Measurements from ENCODE around the gene DHX29. TPM values are rescaled to one million over a fixed set of nuclear protein-coding genes. Genes with fewer than 3 reads are reported as not detected.

DHX29 gene
- 20.7 TPM for total RNA-seq
- long read RNA-seq, full-length matches to known transcripts, result 50 of 72 reads
- long read RNA-seq, partial matches to known transcripts, result 9 of 72 reads
- long read RNA-seq, other reads (novel, unspliced or antisense), result 13 of 72 reads

DNA sequence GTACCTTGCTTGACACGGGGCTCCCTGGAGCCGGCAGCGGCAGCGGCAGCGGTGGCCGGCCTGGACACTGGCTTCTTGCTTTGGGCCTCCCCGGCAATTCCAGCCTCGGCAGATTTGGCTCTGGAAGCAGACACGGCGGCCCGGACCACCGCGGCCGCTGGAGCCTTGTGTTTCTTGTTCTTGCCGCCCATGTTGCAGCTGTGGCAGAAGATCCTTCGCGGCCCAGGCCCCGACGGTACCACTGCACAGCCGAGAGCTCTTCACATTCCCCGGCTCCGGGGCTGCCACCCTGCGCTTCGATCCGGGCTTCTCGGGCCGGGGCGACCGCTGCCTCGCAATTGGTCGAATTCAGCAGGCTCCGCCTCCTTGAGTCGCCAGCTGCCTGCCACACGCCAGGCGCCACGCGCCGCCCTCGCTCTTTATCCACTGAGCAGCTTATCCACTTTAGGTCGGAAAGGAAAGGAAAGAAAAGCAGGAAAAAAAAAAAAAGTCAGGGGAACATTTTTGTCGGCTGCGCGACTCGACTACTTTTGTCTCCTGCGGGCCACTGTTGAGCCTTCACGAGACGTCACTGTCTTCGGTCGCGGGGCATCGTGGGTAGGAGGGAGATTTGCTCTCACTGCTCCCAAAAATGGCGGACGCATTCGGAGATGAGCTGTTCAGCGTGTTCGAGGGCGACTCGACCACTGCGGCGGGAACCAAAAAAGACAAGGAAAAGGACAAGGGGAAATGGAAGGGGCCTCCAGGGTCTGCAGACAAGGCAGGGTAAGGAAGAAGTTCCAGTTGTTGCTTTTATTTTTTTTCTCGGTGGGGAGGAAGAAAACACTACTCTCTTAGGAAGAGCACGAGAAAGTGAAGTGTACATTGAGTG is at the start of gene DHX29, which contains the start of gene MTREX:
DHX29 (minus strand) TSS at position 312 of the 871 bp plus-strand sequence; CDS start at position 191, 121 bp downstream.
MTREX (plus strand) TSS at position 607 of the 871 bp plus-strand sequence; CDS start at position 632, 25 bp downstream.
- H3K27ac ChIP-seq, result peak within 1 kb of the TSS; percentile 95
- peak; percentile 96 for DNase-seq
- H3K27me3 ChIP-seq, result no peaks in the 10 kb centered on the region
- peaks cover 53% of the 10 kb centered on the region for H3K4me1 ChIP-seq
- H3K36me3 ChIP-seq, result no peaks in the 10 kb centered on the region
- H3K4me3 ChIP-seq, result peak within 1 kb of the TSS; percentile 89
- peak; percentile 97 for ATAC-seq
- intact Hi-C loops (cut with DNase I), result no loop called here
- TF ChIP-seq CTCF (IDR thresholded peaks at IDR 0.05), result no peak
- H3K9me3 ChIP-seq, result no peaks in the 10 kb centered on the region

DNA sequence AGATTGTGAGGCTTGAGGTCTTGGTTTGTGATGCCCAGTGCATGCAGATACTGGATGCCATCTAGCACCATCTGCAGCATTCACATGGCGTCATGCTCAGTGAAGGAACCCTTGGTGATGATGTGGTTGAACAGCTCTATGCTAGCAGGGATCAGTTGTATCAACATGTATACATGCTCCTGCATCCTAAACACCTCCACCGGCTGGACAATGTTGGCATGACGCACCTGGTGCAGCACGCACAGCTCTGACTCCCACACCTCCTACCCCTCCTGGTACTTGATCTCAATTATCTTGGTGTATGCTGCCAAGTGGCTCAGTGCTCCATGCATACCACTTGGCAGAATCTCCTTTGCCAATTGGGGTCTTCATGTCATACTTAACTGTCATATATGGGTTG is 49.4 kb upstream of the DHX29 start:
- Histone ChIP-seq H3K36me3 (peaks cover 74% of the 10 kb centered on the region), H3K4me3 (no peak overlapping the region), H3K27ac (no peak overlapping the region), H3K27me3 (no peaks in the 10 kb centered on the region), H3K4me1 (no peaks in the 10 kb centered on the region), H3K9me3 (no peaks in the 10 kb centered on the region)
- ATAC-seq, result no peak
- no peak for DNase-seq
- no peak for TF ChIP-seq CTCF (IDR thresholded peaks at IDR 0.05)
- intact Hi-C loops (cut with DNase I), result no loop called here

GRCh38 chr5:55350754-55351153 is 43.3 kb upstream of the DHX29 start:
- DNase-seq, result no peak
- Histone ChIP-seq H3K4me3 (no peak overlapping the region), H3K27me3 (no peaks in the 10 kb centered on the region), H3K9me3 (no peaks in the 10 kb centered on the region), H3K4me1 (no peaks in the 10 kb centered on the region), H3K36me3 (peaks cover 88% of the 10 kb centered on the region), H3K27ac (no peak overlapping the region)
- intact Hi-C loops (cut with DNase I), result no loop called here
- ATAC-seq, result no peak
- no peak for TF ChIP-seq CTCF (IDR thresholded peaks at IDR 0.05)

DNA sequence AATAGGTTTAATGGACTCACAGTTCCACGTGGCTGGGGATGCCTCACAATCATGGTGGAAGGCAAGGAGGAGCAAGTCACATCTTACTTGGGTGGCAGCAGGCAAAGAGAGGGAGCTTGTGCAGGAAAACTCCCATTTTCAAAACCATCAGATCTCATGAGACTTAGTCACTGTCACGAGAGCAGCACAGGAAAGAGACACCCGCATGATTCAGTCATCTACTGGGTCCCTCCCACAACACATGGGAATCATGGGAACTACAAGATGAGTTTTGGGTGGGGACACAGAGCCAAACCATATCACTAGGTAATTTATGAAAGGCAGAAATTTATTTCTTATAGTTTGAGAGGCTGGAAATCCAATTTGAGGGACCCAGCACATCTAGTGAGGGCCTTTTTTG is 40.3 kb upstream of the DHX29 start:
- H3K36me3 ChIP-seq, result peaks cover 82% of the 10 kb centered on the region
- DNase-seq, result no peak
- intact Hi-C loops (cut with DNase I), result no loop called here
- ATAC-seq, result no peak
- H3K9me3 ChIP-seq, result no peaks in the 10 kb centered on the region
- no peaks in the 10 kb centered on the region for H3K27me3 ChIP-seq
- no peaks in the 10 kb centered on the region for H3K4me1 ChIP-seq
- TF ChIP-seq CTCF (IDR thresholded peaks at IDR 0.05), result no peak
- no peak overlapping the region for H3K27ac ChIP-seq
- no peak overlapping the region for H3K4me3 ChIP-seq

- H3K27ac ChIP-seq, result no peak overlapping the region
- H3K4me3 ChIP-seq, result no peak overlapping the region
- no peaks in the 10 kb centered on the region for H3K27me3 ChIP-seq
- H3K36me3 ChIP-seq, result peaks cover 77% of the 10 kb centered on the region
- TF ChIP-seq CTCF (IDR thresholded peaks at IDR 0.05), result no peak
- no peaks in the 10 kb centered on the region for H3K9me3 ChIP-seq
- no peak for DNase-seq
- no peak for ATAC-seq
- intact Hi-C loops (cut with DNase I), result no loop called here
- H3K4me1 ChIP-seq, result no peaks in the 10 kb centered on the region
These were observed 37.8 kb upstream of the DHX29 start for GRCh38 chr5:55345327-55345726.
